Smooth muscle cell (in vitro differentiated cells): ENCODE results near the gene MOK. TPM values are rescaled to one million over a fixed set of nuclear protein-coding genes. Genes with fewer than 3 reads are reported as not detected.
A peak's percentile ranks its signal among the peaks of the same experiment; 100 is the strongest.

Source experiments
- DNase-seq: peaks from one replicate; lab custom pipeline; 2025; ENCODE audit not compliant: unreplicated experiment; lab: John Stamatoyannopoulos, UW
- H2AFZ ChIP-seq: fragments of 200-600 bp; sonication (generic); 2 replicates; pipeline ENCODE4 v1.6.0; 2016; ENCODE audit warnings: antibody characterized with exemption, low read depth, mild to moderate bottlenecking
- H3F3A ChIP-seq: fragments of 200-600 bp; sonication (generic); 2 replicates; pipeline ENCODE4 v1.6.0; 2017; ENCODE audit warnings: antibody characterized with exemption, low read depth
- H3K27ac ChIP-seq: fragments of 200-600 bp; sonication (generic); 2 replicates; pipeline ENCODE4 v1.5.1; 2016; ENCODE audit warnings: low read depth, mild to moderate bottlenecking
- H3K27me3 ChIP-seq: fragments of 200-600 bp; sonication (generic); 2 replicates; pipeline ENCODE4 v1.6.1; 2016; ENCODE audit warnings: low read depth, mild to moderate bottlenecking
- H3K36me3 ChIP-seq: fragments of 200-600 bp; sonication (generic); 2 replicates; pipeline ENCODE4 v1.5.1; 2016; ENCODE audit warnings: low read depth
- H3K4me1 ChIP-seq: fragments of 200-600 bp; sonication (generic); 2 replicates; pipeline ENCODE4 v1.5.1; 2016; ENCODE audit warnings: low read depth
- H3K4me2 ChIP-seq: fragments of 200-600 bp; sonication (generic); 2 replicates; pipeline ENCODE4 v1.6.0; 2016; ENCODE audit warnings: mild to moderate bottlenecking
- H3K4me3 ChIP-seq: fragments of 200-600 bp; sonication (generic); 2 replicates; pipeline ENCODE4 v1.5.1; 2016; ENCODE audit warnings: mild to moderate bottlenecking
- H3K79me2 ChIP-seq: fragments of 200-600 bp; sonication (generic); 2 replicates; pipeline ENCODE4 v1.6.0; 2016; ENCODE audit warnings: low read depth, mild to moderate bottlenecking
- H3K9ac ChIP-seq: fragments of 200-600 bp; sonication (generic); 2 replicates; pipeline ENCODE4 v1.6.0; 2016; ENCODE audit warnings: low read depth
- H3K9me3 ChIP-seq: fragments of 200-600 bp; sonication (generic); replicated peaks from 2 replicates; pipeline ENCODE4 v1.5.1; 2016; ENCODE audit warnings: low read depth
- H4K20me1 ChIP-seq: fragments of 200-600 bp; sonication (generic); 2 replicates; pipeline ENCODE4 v1.6.0; 2016; ENCODE audit warnings: low read depth
- CTCF ChIP-seq: fragments of 200-600 bp; sonication (generic); IDR thresholded peaks from 2 replicates; pipeline ENCODE4 v1.5.1; 2017; ENCODE audit warnings: borderline replicate concordance, mild to moderate bottlenecking, antibody characterized with exemption; ENCODE audit not compliant: insufficient read depth, poor library complexity, severe bottlenecking
- WGBS: methylation state at CpG from one replicate; pipeline ENCODE4 v1.1.7; 2016; ENCODE audit warnings: low lambda C conversion rate; 5-methylcytosine and 5-hydroxymethylcytosine counted together
- polyA plus RNA-seq: library from polyadenylated mRNA; unstranded; fragments of >200 nt; fragmentation: Nextera tagmentation; extraction: Ambion mirVana; gene quantifications from 2 replicates; pipeline ENCODE4 v1.2.1, GENCODE V29; 2016
- total RNA-seq: library from RNA; depleted of rRNA; stranded (reverse); fragments of >200 nt; gene quantifications from 2 replicates; pipeline ENCODE4 v1.2.3, GENCODE V29; 2014

The MOK gene
- total and polyA plus RNA-seq, 2 experiments from 2014 or later = 4.7 to 6.4 TPM

GRCh38 chr14:102234331-102235264, 70.4 kb downstream of the MOK start:
- H3K4me2 ChIP-seq = peak overlapping the region; percentile 10
- no peak for DNase-seq
- no peaks in the 10 kb centered on the region for H3K4me1 ChIP-seq
- H3K79me2 ChIP-seq = no peaks in the 10 kb centered on the region
- no peaks in the 10 kb centered on the region for H3K27me3 ChIP-seq
- H3K27ac ChIP-seq = no peak overlapping the region
- H3K36me3 ChIP-seq = no peaks in the 10 kb centered on the region
- 82% methylated on average over 34 of the region's 34 CpGs for WGBS
- no peak overlapping the region for H2AFZ ChIP-seq
- no peaks in the 10 kb centered on the region for H3F3A ChIP-seq
- no peaks in the 10 kb centered on the region for H3K9me3 ChIP-seq
- H4K20me1 ChIP-seq = no peaks in the 10 kb centered on the region
- no peak overlapping the region for H3K9ac ChIP-seq
- no peak overlapping the region for H3K4me3 ChIP-seq
- TF ChIP-seq CTCF = no peak

DNA sequence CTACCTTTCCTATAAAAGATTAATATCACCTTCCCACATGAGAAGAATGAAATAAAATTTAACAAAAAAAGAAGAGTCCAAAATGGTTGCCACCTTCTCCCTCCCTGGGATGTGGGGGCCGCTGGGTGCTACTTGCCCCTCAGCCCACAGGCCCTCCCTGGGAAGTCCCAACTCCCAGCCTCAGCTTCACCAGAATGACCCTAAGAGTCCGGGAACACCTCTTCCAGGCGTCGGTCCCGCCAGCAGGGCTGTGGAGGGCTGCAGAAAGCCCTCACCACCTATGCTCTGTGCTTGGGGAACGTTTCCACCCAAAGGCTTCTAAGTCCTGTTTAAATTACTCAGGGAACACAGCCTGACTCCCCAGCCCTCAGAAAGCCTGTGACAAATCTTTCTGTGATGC, 71.9 kb downstream of the MOK start:
- DNase-seq = no peak
- Histone ChIP-seq H3K27ac (no peak overlapping the region), H3K27me3 (no peaks in the 10 kb centered on the region), H3K4me3 (no peak overlapping the region), H3K79me2 (no peaks in the 10 kb centered on the region), H4K20me1 (no peaks in the 10 kb centered on the region), H3K9me3 (no peaks in the 10 kb centered on the region), H3K36me3 (no peaks in the 10 kb centered on the region), H3F3A (no peaks in the 10 kb centered on the region), H3K9ac (no peak overlapping the region), H2AFZ (no peak overlapping the region), H3K4me2 (no peak overlapping the region), H3K4me1 (no peaks in the 10 kb centered on the region)
- WGBS = 86% methylated on average over 6 of the region's 6 CpGs
- TF ChIP-seq CTCF = no peak

DNA sequence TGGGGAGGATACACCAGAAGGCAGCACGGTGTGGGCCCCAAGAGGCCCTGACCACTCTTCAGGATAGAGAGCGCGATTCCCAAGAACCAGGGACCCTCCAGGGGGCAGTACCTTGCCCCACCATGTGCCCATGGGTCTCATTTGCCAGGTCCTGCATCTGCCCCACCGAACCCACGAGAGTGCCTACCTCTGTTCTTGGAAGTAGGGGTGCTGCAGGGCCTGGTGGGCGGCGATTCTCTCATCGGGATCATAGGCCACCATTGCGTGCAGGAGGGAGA, 72.7 kb downstream of the MOK start:
- WGBS = 88% methylated on average over 9 of the region's 9 CpGs
- Histone ChIP-seq H3K9me3 (no peaks in the 10 kb centered on the region), H3K4me1 (no peaks in the 10 kb centered on the region), H3K4me2 (no peak overlapping the region), H3K27me3 (no peaks in the 10 kb centered on the region), H3F3A (no peaks in the 10 kb centered on the region), H3K4me3 (no peak overlapping the region), H2AFZ (no peak overlapping the region), H3K9ac (no peak overlapping the region), H3K79me2 (no peaks in the 10 kb centered on the region), H3K36me3 (no peaks in the 10 kb centered on the region), H3K27ac (no peak overlapping the region), H4K20me1 (no peaks in the 10 kb centered on the region)
- DNase-seq = no peak
- no peak for TF ChIP-seq CTCF
